Measurements from ENCODE around the gene APOA1. TPM values are rescaled to one million over a fixed set of nuclear protein-coding genes. Genes with fewer than 3 reads are reported as not detected.
"Not testable (repeated sequence)": the region's sequence is repeated elsewhere in the genome, so short reads cannot be mapped to it uniquely, and the experiment has no call there.

The APOA1 gene
- total and polyA plus RNA-seq, 2 donors (not counting 3 experiments of a cell fraction or from before 2014, with no cell fraction given) = not detected

DNA sequence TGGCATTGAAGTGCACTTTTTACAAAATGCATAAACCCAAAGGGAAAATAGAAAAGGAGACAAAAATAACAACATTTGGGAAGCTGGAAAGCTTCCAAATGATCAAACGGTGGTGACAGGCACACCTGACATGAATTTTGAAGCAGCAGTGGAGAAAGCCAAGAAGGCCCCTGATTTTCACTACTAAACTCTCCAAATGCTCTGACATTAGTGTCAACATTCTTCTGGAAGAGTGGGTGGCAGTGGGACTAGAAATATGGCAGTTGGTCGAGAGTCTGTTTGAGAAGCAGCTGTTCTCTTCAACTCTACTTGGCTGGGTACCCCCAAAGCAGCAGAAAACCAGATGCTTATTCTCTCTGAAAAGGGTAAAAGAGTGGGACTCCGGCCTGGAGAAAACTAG is 33.4 kb downstream of the APOA1 start:
- Histone ChIP-seq H4K20me1 (replicated peaks; ENCODE audit: control insufficient read depth, extremely low read depth, insufficient read depth, low read length) (no peaks in the 10 kb centered on the region), H3K27me3 (ENCODE audit: control insufficient read depth in 2 of 2, insufficient read depth in 2 of 2, low read length in 2 of 2) (peaks cover 5 to 7% of the 10 kb centered on the region in 2 experiments), H3K4me1 (ENCODE audit: control insufficient read depth, extremely low read depth, insufficient read depth, low read length) (no peaks in the 10 kb centered on the region), H3K27ac (ENCODE audit: insufficient read depth, low read depth, low read length) (no peak overlapping the region), H3K79me2 (ENCODE audit: control insufficient read depth, insufficient read depth, low read length) (no peaks in the 10 kb centered on the region), H3K4me3 (replicated peaks in 1 of 3; ENCODE audit: insufficient read depth in 1 of 3, low read depth in 1 of 3, low read length in 3 of 3) (no peak overlapping the region), H3K36me3 (ENCODE audit: control insufficient read depth in 2 of 2, extremely low read depth in 1 of 2, insufficient read depth in 2 of 2, low read length in 2 of 2) (no peaks in the 10 kb centered on the region), H2AFZ (ENCODE audit: low read depth, low read length) (no peak overlapping the region), H3K9me1 (replicated peaks; ENCODE audit: control insufficient read depth, extremely low read depth, insufficient read depth, low read length) (no peaks in the 10 kb centered on the region), H3K9ac (replicated peaks; ENCODE audit: extremely low read depth, insufficient read depth, low read length) (no peak overlapping the region), H3K9me3 (replicated peaks; ENCODE audit: control insufficient read depth, insufficient read depth, low read length) (no peaks in the 10 kb centered on the region), H3K4me2 (ENCODE audit: insufficient read depth, low read length) (no peak overlapping the region)
- dilution Hi-C loops (cut with MboI; ENCODE audit: extremely low pct_ligation_motif_present, low sequenced_read_pairs) (no loop called here), intact Hi-C loops (cut with micrococcal nuclease) (no loop called here)
- FAIRE-seq = no peak
- DNase-seq (ENCODE audit: low read depth, low spot score) = no peak
- no TSS peak for BruUV-seq (replicated peaks)
- POLR2A ChIA-PET = no interaction called here
- CTCF ChIA-PET = interaction anchor here (0.9 kb wide), 1 partner anchor 13 kb away, joined by 3 read pairs; the partner anchor contains the start of gene APOA5
- TF ChIP-seq MYC (IDR thresholded peaks at IDR 0.05; ENCODE audit: low read depth, low read length) (no peak), JUN (IDR thresholded peaks at IDR 0.05; ENCODE audit: borderline replicate concordance, insufficient read depth, insufficient read length, low read depth) (no peak), POLR2A (IDR thresholded peaks at IDR 0.05; ENCODE audit: low read depth, low read length) (no peak), EZH2 (IDR thresholded peaks at IDR 0.05; ENCODE audit: borderline replicate concordance, low read depth, low read length, severe bottlenecking) (no peak), GATA2 (IDR thresholded peaks at IDR 0.05; ENCODE audit: insufficient read depth, insufficient read length, low read depth, low read length) (no peak), POLR2AphosphoS5 (IDR thresholded peaks at IDR 0.05; ENCODE audit: insufficient read depth, low read depth, low read length) (no peak), FOS (IDR thresholded peaks at IDR 0.05; ENCODE audit: borderline replicate concordance, insufficient read depth, low read length) (no peak)
- TF ChIP-seq, protein P1, sequence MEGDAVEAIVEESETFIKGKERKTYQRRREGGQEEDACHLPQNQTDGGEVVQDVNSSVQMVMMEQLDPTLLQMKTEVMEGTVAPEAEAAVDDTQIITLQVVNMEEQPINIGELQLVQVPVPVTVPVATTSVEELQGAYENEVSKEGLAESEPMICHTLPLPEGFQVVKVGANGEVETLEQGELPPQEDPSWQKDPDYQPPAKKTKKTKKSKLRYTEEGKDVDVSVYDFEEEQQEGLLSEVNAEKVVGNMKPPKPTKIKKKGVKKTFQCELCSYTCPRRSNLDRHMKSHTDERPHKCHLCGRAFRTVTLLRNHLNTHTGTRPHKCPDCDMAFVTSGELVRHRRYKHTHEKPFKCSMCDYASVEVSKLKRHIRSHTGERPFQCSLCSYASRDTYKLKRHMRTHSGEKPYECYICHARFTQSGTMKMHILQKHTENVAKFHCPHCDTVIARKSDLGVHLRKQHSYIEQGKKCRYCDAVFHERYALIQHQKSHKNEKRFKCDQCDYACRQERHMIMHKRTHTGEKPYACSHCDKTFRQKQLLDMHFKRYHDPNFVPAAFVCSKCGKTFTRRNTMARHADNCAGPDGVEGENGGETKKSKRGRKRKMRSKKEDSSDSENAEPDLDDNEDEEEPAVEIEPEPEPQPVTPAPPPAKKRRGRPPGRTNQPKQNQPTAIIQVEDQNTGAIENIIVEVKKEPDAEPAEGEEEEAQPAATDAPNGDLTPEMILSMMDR (IDR thresholded peaks at IDR 0.05; ENCODE audit: extremely low read depth in 1 of 2, insufficient read depth in 1 of 2, low read depth in 1 of 2, low read length in 2 of 2) = no peak
- TF ChIP-seq, protein P2, sequence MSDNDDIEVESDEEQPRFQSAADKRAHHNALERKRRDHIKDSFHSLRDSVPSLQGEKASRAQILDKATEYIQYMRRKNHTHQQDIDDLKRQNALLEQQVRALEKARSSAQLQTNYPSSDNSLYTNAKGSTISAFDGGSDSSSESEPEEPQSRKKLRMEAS (IDR thresholded peaks at IDR 0.05; ENCODE audit: insufficient read depth, insufficient read length) = no peak

DNA sequence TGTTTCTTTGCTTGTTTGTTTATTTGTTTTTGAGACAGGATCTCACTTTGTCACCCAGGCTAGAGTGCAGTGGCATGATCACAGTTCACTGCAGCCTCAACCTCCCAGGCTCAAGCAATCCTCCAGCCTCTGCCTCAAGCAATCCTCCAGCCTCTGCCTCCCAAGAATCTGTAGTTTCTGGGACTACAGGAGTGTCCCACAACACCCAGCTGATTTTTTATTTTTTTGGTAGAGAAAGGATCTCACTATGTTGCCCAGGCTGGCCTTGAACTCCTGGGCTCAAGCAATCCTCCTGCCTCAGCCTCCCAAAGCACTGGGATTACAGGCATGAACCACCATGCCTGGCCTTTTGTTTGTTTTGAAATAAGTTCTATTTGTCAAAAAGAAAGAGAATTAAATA is 35.8 kb downstream of the APOA1 start:
- FAIRE-seq; dilution Hi-C loops (cut with MboI; ENCODE audit: extremely low pct_ligation_motif_present, low sequenced_read_pairs); H3K9me3 ChIP-seq (replicated peaks; ENCODE audit: control insufficient read depth, insufficient read depth, low read length); H3K79me2 ChIP-seq (ENCODE audit: control insufficient read depth, insufficient read depth, low read length); DNase-seq (ENCODE audit: low read depth, low spot score); H3K9ac ChIP-seq (replicated peaks; ENCODE audit: extremely low read depth, insufficient read depth, low read length); H2AFZ ChIP-seq (ENCODE audit: low read depth, low read length); POLR2A ChIA-PET; H3K4me2 ChIP-seq (ENCODE audit: insufficient read depth, low read length); H3K27ac ChIP-seq (ENCODE audit: insufficient read depth, low read depth, low read length); H3K4me1 ChIP-seq (ENCODE audit: control insufficient read depth, extremely low read depth, insufficient read depth, low read length); H3K4me3 ChIP-seq (replicated peaks in 1 of 3; ENCODE audit: insufficient read depth in 1 of 3, low read depth in 1 of 3, low read length in 3 of 3); H3K9me1 ChIP-seq (replicated peaks; ENCODE audit: control insufficient read depth, extremely low read depth, insufficient read depth, low read length); intact Hi-C loops (cut with micrococcal nuclease); H4K20me1 ChIP-seq (replicated peaks; ENCODE audit: control insufficient read depth, extremely low read depth, insufficient read depth, low read length); H3K36me3 ChIP-seq (ENCODE audit: control insufficient read depth in 2 of 2, extremely low read depth in 1 of 2, insufficient read depth in 2 of 2, low read length in 2 of 2); BruUV-seq (replicated peaks); H3K27me3 ChIP-seq (ENCODE audit: control insufficient read depth in 2 of 2, insufficient read depth in 2 of 2, low read length in 2 of 2): not testable (repeated sequence)
- CTCF ChIA-PET = interaction anchor here (2.9 kb wide), 1 partner anchor 10 kb away, joined by 14 read pairs; the partner anchor contains the start of gene APOA5

Data from endothelial cell of umbilical vein (primary cell).